Measurements from ENCODE around the gene HSF2. TPM values are rescaled to one million over a fixed set of nuclear protein-coding genes. Genes with fewer than 3 reads are reported as not detected.
"Not testable (repeated sequence)": the region's sequence is repeated elsewhere in the genome, so short reads cannot be mapped to it uniquely, and the experiment has no call there.

Gene HSF2
- total RNA-seq, 1 donor from 2014 or later = 9.3 TPM

DNA sequence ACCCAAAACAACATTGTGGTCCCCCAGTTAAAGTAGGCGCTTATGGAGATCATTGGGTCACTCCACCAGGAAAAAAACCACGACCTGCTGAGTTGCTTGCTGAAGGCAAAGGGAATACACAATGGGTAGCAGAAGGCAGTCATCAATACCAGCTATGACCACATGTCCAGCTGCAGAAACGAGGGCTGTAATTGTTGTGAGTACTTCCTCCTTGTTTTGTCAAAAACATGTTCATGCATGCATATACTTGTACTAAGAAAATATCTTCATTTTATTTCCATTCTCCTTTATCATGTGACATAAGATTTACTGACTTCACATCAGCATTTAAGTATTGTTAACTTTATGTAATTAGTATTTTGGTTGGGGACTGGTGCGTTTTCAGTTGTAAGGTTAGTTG lies 55.2 kb downstream of the HSF2 start:
- no peak for DNase-seq (ENCODE audit: low spot score)

DNA sequence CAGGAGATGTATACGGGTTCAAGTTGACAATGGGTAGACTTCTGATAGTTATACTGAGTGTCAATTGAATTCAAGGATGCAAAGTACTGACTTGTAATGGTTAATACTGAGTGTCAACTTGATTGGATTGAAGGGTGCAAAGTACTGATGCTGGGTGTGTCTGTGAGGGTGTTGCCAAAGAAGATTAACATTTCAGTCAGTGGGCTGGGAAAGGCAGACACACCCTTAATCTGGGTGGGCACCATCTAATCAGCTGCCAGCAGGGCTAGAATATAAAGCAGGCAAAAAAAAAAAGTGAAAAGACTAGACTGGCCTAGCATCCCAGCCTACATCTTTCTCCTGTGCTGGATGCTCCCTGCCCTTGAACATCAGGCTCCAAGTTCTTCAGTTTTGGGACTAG lies 55.7 kb downstream of the HSF2 start:
- not testable (repeated sequence) for DNase-seq (ENCODE audit: low spot score)

DNA sequence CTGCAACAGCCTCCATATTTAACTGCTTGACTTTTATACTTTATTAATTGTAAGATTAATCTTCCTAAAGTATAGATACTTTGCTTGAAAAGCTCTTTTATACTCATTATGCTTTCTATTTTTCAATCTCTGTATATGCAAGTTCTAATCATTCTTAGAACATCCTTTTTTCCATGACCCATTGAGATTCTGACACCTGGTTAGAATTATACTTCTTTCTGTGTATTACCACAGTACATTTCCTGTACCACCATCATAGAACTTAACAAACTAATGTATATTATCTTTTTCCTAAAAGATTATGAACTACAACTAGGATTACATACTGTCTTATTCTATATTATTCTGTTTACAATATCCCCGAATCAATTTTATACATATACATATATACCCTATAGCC lies 58.6 kb downstream of the HSF2 start:
- DNase-seq (ENCODE audit: low spot score) = no peak

DNA sequence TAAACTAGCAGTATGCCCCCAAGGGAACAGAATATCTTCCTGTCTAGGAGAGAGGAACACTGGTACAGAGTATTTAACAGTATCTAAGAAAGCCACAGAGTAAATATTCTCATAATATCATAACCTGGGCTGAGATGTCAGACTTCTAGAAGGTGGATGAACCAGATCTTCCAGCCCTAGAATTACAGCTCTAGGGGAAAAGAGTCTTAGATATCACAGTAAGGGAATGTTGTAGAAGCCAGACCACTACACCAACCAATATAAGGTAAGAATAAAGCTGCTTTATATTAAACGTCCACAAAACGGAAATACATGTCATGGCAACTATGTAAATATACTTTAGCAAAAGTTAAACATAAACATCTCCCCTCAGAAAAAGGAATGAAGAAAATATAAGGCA lies 59.8 kb downstream of the HSF2 start:
- no peak for DNase-seq (ENCODE audit: low spot score)

DNA sequence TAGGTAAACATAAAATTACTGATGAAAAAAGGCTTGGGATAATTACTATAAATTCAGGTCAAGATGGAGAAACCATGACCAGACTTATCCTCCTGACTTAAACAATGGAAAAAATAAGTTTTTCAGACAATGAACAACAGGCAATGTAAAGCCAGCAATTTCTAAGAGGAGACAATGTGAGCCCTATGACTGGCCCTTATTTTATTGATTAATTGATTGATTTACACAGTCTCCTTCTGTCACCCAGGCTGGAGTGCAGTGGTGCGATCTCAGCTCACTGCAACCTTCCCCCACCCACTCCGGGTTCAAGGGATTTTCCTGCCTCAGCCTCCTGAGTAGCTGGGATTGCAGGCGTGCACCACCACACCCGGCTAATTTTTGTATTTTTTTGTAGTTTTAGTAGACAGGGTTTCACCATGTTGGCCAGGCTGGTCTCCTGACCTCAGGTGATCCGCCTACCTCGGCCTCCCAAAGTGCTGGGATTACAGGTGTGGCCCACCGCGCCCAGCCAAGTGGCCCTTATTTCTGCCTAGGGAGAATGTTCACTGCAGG lies 60.5 kb downstream of the HSF2 start:
- DNase-seq (ENCODE audit: low spot score) = not testable (repeated sequence)

DNA sequence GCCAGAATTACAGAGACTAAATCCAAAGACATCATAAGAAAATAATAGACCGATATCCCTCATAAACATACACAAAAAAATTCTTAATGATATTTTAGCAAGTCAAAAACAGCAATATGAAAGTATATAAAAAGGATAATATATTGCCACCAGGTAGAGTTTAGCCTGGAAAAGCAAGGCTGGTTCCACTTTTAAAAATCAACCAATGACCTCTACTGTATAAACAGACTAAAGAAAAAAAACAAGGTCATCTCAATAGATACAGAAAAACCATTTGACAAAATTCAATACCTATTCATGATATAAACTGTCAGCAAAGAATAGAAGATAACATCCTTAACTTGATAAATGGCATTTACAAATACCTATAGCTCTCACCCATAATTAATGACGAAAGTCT lies 62.4 kb downstream of the HSF2 start:
- no peak for DNase-seq (ENCODE audit: low spot score)

DNA sequence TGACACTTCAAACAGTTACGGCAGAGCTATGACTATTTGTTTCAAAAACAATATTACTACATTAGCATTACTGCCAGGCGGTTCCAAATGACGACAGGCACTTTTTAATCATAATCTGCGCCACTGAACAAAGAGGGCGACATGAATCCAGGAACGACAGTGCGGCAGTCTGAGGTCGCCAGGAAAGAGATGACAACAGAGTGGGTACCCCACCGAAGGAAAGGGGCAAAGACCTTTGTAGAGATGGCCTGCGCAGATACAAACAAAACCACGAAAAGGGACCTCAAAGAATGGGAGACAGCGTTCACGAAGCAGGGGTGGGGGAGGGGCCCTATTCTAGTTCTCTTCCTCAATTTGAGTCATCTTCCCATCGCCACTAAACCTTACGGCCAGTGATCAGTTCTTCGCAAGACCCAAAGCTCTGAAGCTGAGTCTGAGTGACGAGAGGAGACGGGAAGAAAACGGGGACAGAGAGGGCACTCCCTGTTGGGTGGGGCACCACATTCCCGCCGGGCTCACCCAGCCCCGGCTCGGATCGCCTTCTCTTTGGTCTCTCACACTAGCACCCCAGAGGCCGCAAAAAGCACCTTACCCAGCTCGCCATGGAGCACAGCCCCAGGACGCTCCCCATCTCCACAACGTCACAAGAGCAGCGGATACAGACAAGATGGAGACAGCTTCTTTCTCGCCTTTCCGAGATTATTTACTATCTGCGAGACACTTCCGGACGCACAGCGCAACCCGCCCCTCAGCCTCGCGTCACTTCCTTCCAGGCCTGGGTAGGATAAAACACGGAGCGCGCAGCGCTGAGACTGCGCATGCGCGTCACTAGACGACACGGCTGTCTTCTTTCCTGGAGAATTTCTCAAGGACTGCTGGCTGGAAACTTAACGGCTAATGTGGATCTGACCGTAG lies 71.9 kb downstream of the HSF2 start, which contains the start of gene SERINC1:
TSS of gene SERINC1 (minus strand) at position 701 of the 915 bp plus-strand sequence. CDS start at position 631, 70 bp downstream.
- DNase-seq (ENCODE audit: low spot score) = peak; percentile 97

DNA sequence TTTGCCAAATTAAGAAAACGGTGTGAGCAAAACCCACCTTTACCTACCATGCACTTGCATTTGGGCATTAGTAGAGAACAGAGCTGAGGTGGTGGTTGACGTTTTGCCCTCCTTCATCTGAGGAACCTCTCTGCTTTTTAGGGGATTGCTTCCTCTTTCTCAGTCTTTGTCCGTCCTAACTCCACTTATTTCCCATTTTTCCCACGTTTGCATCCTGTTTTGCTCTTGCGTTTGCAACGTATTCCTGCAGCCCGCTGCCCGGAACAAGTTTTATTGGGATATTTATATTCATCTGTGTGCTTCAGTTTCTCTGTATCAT lies 72.5 kb downstream of the HSF2 start:
- DNase-seq (ENCODE audit: low spot score) = no peak

DNA sequence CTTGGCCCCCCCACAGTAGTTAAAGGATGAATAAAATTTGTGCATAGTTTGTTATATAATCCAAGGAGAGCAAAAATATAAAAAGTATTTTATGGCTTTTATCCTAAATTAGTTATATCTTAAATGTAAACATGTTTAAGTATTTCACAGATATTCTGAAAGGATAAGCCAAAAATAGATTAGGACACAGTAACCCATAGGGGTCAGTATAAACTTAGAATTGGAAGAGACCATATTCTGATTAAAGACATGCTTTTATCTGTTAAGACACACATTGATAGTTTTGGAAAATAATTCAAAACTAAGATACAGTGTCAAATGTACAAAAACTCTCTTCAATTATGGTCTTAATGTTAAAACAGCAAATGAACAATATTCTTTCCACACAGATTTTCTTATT lies 76.7 kb downstream of the HSF2 start:
- no peak for DNase-seq (ENCODE audit: low spot score)

DNA sequence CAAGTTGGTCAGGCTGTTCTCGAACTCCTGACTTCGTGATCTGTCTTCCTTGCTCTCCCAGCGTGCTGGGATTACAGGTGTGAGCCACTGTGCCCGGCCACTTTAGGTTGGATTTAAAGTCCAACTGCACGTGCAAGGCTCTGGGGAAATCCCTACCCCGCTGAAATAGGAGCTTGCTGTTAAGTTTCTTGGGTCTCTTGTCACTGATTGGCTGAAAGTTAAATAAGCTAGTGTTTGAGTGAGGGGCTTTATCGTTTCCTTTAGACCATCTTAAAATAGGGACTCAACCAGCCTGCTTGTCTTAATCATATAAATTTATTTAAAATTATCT lies 83.3 kb downstream of the HSF2 start:
- no peak for DNase-seq (ENCODE audit: low spot score)

Other genes starting within 250 kb of the HSF2 start
- gene SERINC1, start 72.2 kb downstream of the HSF2 start, total RNA-seq = 190 TPM
- gene PKIB, start 210.8 kb downstream of the HSF2 start, total RNA-seq = 5.5 TPM